ENCODE measurements around the gene HDAC9.
A peak's percentile ranks its signal among the peaks of the same experiment; 100 is the strongest.
"Not testable (repeated sequence)": the region's sequence is repeated elsewhere in the genome, so short reads cannot be mapped to it uniquely, and the experiment has no call there.

The HDAC9 gene

DNA sequence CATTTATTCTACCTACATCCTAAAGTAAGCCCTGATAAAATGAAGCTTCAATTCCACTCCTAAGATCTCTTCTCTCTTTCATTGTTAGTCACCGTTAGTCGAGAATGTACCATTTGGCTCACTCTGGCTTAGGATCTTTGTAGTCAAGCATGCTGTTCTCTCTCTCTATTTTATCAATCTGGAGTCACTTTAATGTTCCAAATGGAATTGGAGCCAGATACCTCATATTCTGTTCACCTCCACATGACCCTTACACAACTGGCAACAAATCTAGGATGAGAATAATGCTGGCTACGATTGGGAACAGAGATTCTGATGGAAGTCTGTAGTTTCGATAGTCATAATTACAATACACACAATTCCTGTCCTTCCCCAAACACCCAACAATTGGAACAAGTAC lies 408.1 kb downstream of the HDAC9 start:
- no peak for DNase-seq

DNA sequence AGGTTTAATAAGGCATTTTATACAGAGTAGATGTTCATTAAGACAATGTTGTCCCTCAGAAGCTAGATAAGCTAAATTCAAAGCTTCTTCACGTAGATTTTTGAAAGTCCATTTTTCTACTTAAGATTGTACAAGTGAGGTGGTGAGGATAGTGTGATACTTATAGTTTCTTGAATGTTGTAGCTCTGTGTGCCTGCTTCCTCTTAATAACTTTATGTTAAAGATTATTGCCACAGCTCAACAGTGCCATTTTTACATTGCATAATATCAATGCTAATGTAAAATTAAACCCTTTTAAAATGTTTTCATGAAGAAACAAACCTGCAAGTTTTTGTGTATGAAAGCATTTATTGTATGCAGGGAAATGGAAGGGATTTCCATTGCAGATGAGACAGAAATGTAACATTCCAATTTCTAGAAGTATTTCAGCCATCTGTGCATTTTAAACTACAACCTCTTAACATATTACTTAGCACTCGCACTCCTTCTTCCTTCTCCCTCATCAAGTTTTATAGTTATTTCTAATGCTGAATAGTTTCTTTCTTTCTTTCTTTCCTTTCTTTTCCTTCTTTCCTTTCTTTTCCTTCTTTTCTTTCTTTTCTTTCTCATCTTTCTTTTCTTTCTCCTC lies 409.9 kb downstream of the HDAC9 start:
- DNase-seq: no peak

DNA sequence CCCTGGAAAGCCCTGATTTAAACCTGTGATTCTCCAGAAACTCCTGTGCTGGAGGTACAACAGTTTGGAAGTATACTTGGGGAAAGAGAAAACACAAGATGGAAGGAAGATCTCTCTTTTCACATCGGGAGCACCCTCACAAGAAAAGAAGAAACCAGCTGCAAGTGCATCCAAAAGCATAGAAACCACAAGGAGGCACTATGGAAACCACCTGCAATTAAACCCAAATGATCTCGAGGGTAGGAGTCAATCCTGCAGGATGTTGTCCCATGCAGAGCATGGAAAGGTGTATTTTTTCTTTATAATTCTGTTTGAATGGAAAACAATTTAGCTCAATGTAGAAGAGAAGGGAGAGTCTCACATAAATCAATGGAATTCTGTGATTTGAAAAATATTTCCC lies 411.4 kb downstream of the HDAC9 start:
- DNase-seq: no peak

DNA sequence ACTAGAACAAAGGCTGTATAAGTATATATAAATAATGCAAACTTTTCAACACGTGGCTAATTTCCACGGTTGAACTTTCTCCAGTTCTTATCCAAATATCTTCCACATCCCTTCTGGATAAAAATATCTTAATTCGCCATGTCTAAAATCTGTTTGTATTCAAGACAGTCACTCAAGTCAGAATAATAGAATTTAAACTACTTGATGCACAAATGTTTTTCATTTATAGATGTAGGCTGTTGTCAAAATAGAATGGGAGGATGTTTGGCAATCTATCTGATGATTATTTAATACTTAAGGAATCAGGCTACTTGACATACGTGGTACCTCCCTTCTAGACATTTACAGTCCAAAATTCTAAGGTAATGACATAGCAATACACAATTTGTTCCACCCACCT lies 417.6 kb downstream of the HDAC9 start:
- no peak for DNase-seq

DNA sequence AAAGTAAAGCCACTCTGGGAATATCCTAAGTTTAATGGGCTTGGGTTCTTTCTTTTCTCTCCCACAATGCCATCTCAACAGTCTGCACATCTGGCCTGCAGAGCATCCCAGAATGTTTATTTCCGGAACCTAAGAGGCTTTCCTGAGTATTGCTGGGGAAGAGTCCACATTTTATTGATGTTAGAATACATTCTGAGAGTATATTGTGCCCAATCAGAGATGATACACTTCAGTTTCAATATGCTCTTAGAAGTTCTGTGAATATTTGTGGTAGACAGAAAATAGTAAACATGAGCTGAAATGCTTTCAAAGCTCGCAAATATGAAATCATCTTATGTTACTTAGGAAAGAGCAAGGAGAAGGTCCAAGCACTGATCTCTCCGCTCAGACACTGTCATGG lies 421.3 kb downstream of the HDAC9 start:
- no peak for DNase-seq

DNA sequence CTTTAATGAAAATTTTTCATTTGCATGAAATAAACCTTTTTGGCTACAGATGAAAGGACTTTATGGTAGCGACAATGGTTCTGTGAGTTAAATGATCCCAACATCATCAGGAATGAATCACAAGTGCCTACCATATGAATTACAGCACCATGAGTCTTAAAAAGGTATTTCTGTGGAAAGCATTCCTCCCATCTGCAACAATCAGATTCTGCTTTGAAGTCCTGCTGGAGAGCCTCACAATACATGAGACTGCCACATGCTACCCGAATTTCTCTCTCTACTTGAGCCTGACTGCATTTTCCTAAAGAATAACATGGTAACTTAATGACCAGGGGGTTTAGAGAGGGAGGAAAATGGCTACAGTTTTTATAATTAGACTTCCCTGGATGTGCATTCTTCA lies 431.6 kb downstream of the HDAC9 start:
- DNase-seq: no peak

DNA sequence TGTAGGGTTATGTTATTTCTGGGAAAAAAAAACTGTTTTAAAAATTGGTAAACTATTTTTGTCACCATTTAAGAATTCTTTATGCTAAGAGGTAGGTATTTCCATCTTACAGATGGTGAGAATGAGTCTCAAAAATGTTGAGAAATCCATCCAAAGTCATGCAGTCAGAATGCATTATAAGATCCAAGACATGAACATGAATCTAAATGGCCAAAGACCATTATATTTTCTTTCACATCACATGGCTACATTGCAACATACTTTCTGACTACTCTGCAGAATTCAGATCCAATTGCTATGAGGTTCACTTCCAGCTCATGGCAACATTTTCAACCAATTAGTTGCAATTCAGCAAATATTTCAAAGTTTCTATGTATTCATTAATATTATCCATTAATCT lies 440.7 kb downstream of the HDAC9 start:
- DNase-seq: no peak

DNA sequence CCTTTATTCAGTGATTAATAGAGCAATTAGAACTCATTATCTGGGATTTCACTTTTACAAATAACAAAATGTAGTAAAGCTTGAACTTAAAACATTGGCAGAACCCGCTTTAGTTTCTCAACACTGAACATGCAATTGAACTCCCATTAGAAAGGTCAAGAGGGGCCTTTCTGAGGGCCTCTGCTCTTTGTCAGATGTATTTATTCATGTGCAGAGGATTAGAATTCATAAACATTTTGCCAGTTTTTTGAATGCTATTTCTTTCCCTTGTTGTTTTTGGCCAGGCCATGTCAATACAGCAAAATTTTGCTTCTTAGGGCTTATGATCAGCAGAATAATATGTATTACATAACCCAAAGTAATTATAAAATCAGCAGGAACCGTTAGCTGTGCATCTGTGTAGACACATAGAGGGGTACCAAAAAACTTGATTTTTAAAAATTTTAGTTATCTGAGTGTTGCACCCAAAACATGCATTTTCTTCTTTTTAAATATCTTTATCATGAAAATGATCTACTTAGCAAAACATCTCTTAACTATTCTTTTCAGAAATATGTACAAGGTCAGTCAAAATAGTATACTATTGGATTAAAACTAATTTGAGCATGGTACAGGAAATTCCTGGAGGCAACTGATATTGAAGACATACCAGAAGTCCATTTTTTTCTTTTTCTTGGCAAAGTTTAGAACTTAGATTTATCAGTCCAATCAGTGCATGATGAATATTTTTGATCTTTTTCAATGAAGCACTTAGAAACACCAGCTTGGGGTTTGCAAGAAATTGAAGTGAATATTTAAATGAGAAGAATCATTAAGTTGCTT lies 444.4 kb downstream of the HDAC9 start:
- peak in 1 of 3 experiments; percentile 46 for DNase-seq

DNA sequence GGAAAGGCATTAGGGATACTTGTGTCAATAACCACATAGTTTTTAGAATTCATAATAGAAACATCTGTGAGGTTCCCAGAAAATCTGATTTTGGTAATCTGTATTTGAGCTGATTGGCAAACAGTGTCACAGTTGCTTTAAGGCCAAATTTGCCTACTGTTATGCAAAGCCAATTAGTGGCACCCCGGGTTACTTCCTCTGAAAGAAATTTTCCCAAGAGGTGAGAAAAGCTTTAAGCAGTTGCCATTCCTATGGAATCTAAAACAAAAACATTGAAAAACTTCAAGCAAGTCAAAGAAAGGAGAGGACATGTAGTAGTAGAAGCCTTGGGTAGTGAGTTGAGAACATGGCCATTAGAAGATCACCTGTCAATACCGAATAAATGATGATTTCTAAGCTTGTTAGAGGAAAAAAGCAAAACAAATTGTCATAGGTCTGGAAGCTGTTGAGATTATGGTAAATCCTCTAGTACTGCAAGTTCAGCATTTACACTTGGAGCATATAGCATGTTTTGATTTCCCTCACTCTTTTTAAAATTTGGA lies 445.1 kb downstream of the HDAC9 start:
- DNase-seq: no peak

DNA sequence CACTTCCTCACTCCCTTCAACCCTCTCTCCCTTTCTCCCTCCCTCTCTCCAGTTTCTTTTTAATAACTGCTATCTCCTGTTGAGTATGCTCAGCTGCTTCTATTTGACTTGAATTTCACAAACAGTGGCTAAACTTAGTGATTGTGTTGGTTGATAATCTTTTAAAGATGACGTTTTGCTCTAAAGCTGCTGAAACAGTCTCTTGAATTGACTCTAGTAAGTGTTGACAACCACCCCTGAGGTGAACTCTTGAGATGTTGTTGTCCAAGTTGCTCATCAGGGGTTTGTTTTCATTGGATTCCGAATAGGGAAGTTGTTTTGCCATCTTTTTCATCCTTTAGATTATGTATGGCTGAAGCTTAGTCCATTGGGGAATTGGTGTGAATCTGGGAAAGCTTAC lies 445.7 kb downstream of the HDAC9 start:
- no peak for DNase-seq

DNA sequence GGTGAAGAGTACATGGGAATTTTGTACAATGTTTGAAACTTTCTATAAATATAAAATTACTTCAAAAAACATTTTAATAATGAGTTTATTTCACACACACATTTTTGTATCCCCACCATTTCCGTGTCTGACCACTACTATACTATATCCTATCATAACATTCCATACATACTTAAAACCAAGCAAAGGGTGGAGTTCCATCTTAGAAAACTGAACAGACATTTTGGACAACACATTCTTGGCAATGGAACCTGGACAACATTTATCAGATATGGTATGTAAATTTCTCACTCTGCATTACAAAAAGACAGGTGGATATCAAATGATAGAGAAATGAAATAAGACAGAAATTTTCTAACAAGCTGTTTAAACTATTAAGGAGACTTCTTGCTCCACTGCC lies 453.0 kb downstream of the HDAC9 start:
- no peak for DNase-seq

DNA sequence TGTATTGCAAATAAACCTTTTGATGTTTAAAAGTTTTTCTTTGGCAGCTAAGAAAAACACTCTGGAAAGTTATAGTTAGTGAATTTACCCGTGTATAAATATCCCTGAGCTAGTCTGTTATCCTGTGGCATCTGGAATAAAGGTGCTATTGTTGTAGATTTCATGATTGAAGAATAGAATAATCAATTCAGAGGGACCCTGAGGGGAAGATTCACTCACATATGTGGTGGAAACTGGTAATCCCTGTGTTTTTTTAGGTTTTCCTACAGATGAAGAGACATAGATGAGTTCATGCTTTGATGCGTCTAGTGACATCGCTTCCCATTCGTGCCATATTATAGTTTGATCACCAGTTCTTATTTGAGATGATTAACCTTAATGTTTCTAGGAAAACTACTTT lies 457.3 kb downstream of the HDAC9 start:
- DNase-seq: no peak

DNA sequence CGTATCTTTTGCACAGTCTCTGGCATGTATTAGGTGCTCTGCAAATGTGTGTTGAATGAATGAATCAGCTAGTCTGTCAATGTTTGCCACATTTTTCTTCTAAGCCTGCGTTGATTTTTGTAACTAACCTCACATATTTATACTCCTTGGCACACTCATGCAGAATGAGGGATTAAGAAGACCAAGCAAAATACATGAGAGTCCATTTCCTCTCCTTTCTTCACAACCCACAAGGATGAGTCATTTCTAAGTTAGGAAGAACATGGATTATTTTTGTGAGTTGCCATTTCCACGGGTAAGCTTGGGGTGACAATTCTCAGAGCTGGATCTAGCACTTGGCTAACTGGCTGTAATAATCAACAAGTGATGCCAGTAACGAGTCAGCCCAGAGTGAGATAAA lies 463.1 kb downstream of the HDAC9 start:
- DNase-seq: no peak

DNA sequence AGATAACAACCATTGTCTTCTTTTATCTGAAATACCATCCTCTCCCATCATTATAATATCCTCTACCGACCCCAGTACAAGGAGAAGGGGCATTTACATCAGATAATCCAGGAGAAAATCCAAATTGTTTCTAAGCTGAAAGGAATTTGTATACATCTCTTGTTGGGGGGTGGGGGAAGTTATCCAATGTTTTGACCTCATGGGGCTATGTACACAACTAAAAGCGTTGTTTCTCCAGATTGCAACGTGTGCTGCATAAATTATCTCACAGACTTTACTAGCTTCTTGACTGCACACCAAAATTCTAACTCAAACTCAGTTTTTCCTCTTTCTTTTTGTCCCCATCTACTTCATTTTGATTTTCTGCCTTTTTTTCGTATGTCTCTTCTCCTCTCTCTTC lies 465.2 kb downstream of the HDAC9 start:
- no peak for DNase-seq

DNA sequence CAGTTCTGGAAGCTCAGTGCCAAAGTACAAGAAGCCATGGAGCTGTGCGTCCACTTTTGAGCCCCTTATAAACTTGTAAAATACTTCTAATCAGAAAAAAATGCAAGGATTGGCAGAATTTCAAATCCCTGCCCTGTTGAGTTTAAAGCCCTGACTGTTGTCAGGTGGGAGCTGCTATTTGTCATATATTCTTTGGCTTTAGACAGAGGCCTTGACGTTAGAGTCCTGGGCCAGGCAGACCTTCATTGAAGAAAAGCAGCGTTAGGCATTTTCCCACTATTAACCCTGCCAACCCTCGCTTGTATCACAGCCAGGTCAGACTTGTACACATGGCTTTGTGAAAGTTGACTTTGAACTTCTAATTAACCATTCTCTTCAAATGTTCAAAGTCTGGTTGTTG lies 466.5 kb downstream of the HDAC9 start:
- no peak for DNase-seq

DNA sequence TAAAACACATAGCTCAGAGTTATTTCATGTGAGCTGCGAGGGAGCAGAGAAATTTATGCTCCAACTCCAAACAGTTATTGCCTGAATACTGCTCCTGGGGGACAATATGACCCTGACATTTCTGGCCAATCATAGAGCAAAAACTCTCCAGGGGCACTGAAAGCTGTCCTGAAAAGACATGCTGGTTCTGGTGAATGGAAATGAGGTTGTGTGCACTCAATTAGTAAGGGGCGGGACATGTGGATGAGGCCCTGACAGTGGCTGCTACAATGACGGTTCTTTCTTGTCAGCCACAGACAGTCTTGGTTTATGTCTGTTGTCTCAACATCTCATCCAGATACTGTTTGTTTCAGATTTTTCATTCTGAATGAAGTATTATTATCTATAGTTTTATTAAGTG lies 470.1 kb downstream of the HDAC9 start:
- peak in 1 of 3 experiments; percentile 4 for DNase-seq

DNA sequence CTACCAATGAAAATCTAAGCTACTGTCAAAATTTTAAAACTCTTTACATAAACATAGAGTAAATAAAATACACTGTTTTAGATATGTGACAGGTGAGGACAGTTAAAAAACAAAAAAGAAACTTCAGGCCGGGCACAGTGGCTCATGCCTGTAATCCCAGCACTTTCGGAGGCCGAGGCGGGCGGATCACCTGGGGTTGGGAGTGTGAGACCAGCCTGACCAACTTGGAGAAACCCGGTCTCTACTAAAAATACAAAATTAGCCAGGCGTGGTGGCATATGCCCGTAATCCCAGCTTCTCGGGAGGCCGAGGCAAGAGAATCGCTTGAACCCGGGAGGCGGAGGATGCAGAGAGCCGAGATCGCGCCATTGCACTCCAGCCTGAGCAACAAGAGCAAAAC lies 472.2 kb downstream of the HDAC9 start:
- not testable (repeated sequence) for DNase-seq

DNA sequence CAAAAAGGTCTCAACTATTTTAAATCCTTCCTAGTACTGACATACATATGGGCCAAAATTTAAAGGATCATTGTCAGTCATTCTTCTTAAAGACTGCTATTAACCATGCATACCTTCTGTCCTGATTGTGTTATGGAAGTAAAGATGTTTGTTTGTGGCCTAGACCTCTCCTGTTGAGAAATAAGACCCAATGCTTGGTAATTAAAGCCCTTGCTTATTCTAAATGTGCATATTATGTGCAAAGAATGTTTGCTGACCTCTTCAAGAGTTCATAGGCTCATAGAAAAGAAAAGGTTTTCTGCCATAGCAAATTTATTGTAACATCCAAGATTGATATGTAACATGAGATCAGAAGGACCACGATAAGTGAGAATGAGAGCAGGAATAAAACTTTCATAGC lies 476.3 kb downstream of the HDAC9 start:
- no peak for DNase-seq

DNA sequence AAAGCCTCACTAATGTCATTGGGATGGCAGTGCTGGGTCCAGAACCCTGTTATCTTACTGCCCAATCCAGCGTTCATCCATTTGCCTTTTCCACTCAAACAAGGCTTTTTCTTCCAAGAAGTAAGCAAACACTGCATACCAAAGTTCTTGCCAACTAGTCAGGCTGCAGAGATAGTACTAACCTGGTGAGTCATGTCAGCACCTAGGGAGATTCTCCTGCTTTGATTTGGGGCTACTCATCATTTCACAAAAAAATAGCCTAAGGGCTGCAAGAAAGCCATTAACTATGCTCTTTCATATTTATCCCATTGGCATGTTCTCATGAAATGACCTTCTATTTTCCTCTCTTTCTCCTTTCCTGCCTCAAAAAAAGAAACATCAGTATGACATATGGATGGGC lies 479.3 kb downstream of the HDAC9 start:
- DNase-seq: no peak

DNA sequence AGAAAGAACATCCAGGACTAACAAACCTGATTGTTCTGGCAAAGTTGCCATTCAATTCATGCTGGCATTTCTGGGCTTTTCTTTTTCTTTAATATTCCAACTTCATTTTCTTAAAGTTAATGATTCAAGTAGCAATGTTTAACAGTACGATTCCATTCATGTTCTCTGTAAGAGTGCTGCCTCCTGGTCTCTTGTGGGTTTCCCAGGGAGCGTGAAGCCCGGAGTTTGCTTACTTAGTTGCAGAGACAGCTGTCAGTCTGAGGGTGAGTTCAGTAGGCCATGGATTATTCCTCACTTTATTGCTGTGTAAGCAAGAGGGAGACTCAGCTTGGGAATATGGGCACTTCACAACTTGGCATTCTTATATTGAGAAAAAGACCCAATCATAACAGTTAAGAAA lies 479.7 kb downstream of the HDAC9 start:
- no peak for DNase-seq

DNA sequence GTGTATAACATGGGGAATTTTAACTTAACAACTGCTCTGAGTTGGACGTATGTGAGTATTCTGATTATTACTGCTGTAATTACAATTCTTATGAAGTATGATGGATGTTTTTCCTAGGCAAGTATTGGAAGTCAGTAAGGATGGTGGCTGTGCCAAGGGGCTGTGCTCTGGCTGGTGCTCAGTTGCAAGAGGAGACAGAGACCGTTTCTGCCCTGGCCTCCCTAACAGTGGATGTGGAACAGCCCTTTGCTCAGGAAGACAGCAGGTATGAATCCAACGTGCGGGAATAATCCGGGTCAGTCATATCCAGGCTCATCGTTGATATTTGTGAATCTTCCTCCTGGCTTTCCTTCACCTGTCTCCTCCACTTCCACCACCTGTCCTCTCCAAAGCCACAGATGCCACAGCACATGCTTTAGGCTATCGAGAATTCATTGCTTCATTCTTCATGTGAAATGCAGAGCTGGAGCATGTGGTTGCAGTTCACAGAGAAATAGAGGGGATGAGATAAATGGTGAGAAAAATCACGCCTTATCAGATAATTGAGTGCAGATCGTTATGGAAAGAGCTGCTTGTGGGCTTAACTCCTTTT lies 480.2 kb downstream of the HDAC9 start:
- no peak for DNase-seq

DNA sequence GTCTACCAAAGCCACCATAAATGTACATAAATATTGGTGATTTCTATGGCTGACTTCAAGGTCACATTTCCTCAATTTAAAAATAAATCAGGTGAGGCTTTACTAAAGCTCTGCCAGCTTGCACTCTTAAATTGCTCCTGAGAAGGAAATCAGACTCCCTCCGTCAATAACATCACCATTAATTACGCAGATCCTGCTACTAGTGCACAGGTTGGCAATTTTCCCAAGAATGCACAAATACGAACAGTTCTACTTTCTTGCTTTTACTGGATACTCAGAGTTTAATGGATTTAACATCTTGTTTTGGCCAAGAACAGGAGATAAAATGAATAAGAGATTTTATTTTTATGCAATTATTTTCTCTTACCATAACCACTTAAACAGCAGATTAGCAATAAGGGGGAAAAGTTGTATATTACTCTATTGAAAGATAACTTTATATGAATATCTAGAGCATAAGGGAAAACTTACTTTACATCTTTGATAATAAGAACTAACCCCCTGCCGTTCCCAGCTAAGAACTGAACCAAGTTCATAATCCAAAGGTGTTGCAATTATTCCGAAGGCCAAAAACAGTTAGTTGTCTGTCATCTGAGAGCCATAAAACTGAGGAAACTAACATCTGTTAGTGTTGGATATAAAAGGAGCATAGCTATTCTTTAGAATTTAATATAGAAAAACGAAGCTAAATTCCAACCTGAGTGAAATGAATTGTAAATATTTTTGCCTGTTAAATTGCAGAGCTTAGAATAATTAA lies 481.3 kb downstream of the HDAC9 start:
- peak in 1 of 3 experiments; percentile 21 for DNase-seq

DNA sequence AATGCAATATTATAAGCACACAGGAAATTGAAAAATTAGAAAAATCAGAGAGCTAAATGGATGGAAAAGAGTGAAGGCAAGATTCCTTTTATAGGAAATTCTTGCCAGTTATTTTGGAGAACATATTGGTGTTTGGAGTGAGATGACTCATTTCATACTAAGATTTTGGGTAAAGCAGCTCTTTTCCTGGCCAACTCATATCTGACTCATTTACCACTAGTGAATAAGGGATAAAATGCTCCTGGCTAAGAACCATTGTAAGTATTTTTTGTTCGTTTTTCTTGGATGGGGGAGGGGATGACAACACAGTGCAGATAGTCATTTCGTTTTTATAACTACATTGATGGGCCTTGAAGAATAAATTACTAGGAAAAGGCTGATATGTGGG lies 482.6 kb downstream of the HDAC9 start:
- no peak for DNase-seq

Measured in NCI-H1417 (cell line).